Smooth muscle cell of the brain vasculature (primary cell): ENCODE measurements around the gene ZNF629.
"Not testable (repeated sequence)": the region's sequence is repeated elsewhere in the genome, so short reads cannot be mapped to it uniquely, and the experiment has no call there.

Experiments
- DNase-seq: peaks from one replicate; pipeline ENCODE4 v3.0.0-alpha.2; 2012; ENCODE audit warnings: low read depth, low spot score

The ZNF629 gene

DNA sequence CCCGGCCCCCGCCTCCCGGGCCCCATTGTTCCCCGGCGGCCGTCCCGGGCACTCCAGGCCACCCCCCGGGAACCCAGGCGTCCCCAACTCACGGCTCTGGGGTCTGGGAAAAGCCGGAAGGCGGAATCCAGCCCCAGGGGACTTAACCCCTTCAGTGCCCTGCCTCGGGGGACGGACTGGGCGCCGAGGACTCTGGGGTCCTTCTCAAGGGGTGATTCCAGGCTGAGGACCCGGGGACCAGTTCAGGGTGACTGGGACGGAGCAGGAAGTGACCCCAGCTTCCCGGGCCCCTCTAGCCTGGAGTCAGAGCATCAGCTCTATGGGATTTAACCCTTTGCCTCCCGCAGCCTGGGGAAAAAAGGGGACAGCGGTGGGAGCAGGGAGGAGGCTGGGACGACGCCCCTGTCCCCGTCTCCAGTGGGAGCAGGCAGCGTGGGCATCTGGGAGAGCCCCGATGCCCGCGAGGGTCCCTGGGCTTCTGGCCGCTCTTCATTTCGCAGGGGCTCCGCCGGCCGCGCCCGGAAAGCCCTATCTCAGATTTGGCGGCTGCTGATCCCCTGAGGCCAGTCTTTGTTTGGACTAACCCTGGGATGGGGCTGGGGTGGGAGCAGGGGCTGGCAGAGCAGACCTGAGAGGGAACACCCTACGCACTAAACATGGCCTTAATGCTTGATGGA lies at the start of gene ZNF629:
ZNF629 (minus strand) TSS at position 270 of the 677 bp plus-strand sequence. CDS start 2,723 bp downstream, outside the sequence.
- no peak for DNase-seq

- DNase-seq, result no peak
Measured at GRCh38 chr16:30834130-30834740, 47.2 kb upstream of the ZNF629 start.

DNA sequence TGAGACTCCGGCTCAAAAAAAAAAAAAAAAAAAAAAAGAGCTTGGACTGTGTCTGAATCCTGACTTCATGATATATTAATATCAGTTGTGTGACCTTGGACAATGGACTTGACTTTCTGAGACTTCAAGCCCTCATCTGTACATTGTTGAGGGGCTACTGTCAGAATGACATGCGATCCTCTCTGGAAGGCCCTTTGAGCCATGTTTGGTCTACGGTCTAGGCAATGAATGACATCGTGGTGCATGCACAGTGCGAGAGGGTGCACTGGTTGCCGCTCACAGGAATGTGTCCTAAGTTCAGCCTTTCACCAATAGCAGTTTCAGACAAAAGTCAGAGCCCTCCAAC lies 43.0 kb upstream of the ZNF629 start:
- DNase-seq, result no peak

GRCh38 chr16:30829130-30830071 lies 42.4 kb upstream of the ZNF629 start:
- DNase-seq, result no peak

DNA sequence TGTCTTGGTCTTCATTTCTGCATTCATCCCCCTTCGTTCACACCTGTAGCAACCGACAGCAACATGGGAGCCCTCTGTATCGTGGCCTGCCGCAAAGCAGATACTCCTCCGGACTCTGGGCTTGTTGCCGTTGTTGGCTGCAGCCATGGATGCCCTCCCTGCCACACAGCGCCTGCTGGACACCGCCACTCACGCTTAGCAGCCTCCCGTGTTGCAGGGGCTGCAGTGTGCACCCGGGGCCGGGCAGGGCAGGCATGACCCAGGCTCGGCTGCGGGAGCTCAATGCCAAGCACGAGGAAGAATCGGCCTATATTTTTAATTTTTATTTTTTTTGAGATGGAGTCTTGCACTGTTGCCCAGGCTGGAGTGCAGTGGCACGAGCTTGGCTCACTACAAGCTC lies 34.9 kb upstream of the ZNF629 start:
- DNase-seq, result no peak

DNA sequence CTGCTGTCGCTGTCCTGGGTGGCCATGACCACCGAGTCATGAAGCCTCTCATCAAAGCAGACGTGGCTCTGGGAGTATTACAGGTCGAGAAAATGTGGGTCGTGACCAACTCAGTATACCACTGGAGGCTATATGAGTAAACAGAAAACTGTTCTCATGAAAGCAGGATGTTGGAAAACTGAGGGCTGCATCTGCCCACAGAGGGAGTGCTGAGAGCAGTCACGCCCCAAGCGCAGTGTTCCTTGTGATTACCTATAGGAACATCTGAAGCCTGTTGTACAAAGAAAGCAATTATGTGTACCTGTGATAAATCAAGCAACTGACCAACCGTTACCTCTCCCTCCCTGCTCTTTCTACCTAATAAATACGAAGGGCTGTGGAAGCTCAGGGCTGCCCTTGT lies 34.4 kb upstream of the ZNF629 start:
- DNase-seq, result not testable (repeated sequence)

- DNase-seq, result no peak
Measured at GRCh38 chr16:30820952-30821421, 34.0 kb upstream of the ZNF629 start.

GRCh38 chr16:30816769-30817168 lies 29.8 kb upstream of the ZNF629 start:
- no peak for DNase-seq

DNA sequence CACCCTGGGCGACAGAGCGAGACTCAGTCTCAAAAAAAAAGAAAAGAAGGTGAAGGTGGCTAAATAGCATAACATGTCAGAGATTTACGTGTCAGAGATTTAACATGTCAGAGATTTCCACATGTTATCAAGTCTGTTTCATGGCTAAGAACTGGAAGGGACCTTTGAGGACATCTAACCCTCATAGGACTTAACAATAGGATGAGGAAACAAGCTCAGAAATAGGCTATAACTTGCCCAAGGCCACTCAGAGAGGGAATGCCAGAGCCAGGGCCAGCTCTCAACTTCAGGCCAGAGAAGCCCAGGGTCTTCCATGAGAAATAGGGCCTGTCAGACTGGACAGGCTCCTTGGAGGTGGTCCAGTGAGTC lies 26.8 kb upstream of the ZNF629 start:
- DNase-seq, result no peak

- DNase-seq, result not testable (repeated sequence)
Measured at GRCh38 chr16:30809675-30810074, 22.7 kb upstream of the ZNF629 start.

DNA sequence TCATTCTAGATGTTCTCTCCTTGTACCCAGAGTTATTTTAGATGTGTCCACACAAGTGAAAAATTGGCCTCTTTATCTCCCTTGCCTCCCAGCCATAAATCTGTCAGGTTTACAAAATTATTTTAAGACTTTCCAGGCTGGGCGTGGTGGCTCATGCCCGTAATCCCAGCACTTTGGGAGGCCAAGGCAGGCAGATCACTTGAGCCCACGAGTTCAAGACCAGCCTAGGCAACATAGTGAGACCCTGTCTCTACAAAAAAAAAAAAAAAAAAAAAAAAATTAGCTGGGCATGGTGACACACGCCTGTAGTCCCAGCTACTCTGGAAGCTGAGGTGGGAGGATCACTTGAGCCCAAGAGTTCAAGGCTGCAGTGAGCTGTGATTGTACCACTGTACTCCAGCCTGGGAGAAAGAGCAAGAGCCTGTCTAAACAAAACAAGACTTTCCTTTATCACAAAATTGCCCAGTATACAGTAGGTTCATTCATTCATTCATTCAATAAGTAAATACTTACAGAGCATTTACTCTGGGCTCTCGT lies 22.0 kb upstream of the ZNF629 start:
- DNase-seq, result not testable (repeated sequence)

DNA sequence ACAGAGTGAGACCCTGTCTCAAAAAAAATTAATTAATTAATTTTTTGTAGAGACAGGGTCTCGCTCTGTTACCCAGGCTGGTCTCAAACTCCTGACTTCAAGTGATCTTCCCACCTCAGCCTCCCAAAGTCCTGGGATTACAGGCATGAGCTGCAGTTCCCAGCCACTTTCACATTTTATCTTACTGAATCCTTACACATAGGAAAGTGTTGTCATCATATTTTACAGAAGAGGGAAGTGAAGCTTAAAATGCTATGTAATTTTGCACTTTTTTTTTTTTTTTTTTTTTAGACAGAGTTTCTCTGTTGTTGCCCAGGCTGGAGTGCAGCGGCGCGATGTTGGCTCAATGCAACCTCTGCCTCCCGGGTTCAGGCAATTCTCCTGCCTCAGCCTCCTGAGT lies 21.1 kb upstream of the ZNF629 start:
- no peak for DNase-seq

DNA sequence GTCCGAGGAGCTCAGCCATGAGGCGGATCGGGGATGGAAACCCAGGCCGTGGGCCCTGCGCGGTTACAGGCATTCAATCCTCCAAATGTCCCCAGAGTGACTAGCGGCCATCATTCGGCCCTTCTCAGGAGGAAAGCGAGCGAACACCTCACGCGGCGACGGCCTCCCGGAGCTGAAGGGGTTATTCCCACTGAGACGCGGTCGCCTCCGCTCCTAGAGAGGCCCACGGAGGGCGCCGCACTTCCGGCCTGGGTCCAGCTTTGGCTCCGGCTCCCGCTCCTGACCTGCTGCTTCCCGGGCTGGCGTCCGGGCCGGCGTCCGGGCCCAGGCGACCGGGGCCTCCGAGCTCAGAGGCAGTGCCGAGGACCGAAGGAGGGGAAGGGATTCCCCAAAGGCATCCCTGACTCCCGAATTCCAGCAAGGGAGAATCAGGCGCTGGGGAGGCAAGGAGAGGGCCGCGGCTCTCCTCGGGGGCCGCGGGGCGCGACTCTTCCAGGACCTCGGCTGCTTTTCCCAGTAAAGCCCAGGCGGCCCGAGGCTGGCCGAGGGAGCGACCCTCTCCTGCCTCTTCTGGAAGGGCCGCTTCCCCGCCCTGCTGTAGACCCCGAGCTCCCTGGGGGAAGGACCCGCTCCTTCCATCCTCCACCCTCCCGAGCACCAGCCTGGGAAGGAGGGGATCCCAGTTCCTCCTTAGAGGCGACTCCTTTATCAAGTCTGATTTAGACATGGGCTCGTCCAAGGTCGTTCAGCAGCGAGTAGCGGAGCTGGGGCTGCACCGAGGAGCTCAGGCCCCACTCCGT lies 18.6 kb upstream of the ZNF629 start:
- no peak for DNase-seq

DNA sequence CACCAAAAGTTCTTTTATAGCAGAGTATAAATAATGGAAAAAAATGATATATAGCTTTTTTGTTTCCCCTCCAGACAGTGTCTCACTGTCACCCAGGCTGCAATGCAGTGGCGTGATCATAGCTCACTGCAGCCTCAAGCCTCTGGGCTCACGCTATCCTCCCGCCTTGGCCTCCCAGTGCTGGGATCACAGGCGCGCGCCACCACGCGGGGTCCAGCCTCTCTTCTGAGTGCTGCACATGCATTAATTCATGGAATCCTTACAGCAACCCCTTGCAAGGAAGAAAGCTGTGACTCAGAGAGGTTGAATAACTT lies 18.0 kb upstream of the ZNF629 start:
- no peak for DNase-seq

DNA sequence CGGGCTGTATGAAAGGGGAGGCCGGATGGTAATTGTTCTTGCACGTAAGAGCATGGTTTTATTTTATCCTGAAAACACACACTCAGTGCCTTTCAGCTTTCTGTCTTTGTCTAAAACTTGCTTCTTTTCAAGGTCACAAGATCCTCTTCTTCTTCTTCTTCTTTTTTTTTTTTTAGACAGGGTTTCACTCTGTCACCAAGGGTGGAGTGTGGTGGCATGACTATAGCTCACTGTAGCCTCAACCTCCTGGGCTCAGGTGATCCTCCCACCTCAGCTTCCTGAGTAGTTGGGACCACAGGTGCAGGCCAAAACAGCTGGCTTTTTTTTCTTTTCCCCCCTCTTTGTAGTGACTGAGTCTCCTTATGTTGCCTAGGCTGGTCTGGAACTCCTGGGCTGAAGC lies 15.9 kb upstream of the ZNF629 start:
- no peak for DNase-seq

DNA sequence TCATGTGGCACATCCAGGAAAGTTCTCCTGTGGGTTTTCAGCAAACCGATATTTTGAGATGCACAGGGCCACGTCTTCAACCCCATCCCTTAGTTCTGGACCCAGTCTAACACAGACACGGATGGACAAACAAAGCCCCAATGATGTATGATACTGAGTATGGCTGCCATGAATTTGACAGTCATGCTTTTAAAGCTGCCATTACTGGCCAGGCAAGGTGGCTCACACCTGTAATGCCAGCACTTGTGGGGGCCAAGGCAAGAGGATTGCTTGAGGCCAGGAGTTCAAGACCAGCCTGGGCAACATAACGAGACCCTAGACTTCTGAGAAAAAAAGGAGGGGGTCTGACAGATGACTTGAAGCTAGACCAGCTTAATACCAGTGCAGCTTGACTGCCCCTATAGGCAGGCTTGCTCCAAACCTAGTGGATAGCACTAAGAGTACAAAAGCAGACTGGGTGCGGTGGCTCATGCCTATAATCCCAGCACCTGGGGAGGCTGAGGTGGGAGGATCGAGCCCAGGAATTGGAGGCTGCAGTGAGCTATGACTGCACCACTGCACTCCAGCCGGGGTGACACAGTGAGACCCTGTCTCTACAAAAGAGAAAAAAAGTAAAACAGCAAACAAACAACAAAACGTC lies 10.8 kb upstream of the ZNF629 start:
- no peak for DNase-seq

DNA sequence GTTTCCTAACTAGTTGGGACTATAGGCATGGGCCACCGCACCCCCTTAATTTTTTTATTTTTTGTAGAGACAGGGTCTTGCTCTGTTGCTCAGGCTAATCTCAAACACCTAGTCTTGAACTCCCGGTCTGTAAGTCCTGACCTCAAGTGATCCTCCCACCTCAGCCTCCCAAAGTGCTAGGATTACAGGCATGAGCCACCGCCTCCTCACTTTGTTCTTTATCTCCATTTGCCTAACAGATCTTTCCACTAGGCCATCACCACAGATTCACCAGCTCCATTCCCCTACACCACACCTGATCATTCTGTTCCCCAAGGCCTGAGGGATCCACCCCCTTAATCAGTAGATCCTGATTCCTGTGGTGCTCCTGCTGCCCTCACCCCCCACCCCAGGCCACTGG lies 7.6 kb upstream of the ZNF629 start:
- no peak for DNase-seq

DNA sequence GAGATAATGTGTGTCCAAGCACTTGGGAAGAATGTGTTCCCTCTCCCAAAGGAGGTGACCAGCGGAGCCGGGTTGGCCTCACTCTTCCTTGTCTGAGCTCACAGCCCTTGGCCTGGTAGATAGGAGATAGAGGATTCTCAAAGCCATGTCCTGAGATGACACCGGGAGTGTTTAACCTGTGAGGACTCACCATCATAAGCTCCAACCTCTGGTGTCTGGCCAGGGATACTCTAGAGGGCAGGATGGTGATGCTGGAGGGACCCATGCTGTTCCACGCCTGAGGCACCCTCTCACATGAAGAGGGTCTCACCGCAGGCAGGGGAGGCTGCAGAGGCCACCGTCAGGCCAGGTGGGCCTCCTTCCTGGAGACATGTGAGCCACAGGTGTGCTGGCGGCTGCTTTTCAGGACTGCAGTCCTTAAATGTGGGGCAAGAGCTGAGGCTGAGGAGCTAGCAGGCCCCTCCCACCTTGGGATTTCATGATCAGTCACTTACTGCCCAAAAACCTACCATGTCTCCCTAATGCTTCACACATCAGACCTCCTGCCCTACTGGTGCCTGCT lies 6.6 kb upstream of the ZNF629 start:
- no peak for DNase-seq

DNA sequence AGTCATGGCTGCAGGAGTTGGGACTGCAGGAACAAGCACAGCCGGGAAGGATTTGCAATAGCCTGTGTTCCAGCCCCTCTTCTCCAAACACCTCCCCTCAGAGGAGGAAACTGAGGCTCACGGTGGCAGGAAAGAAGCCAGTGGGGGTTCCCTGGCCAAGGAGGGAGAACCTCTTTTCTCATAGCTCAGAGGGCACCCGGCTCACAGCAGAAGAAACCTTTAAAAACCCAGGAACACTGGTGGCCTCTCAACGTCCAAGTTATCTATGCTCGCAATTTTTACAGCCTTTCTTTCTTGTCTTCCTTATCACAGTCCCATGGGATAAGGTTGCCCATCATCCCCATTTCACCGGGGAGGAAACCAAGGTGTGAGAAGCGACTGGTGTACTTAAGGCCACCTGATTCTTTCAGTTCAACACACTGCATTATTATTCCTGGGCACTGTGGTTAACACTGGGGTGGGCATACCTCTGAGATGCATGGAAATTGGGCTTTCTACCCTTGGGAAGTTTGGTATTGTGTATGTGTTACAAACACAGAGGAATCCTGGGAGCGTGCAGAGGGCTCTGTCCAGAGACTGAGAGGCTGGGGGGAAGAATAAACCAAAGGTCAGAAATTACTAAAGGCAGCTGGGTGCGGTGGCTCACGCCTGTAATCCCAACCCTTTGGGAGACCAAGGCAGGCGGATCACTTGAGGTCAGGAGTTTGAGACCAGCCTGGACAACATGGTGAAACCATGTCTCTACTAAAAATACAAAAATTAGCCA lies 791 bp upstream of the ZNF629 start:
- DNase-seq, result no peak
